Lower leg skin (tissue), 4 donors: ENCODE results near the gene DGUOK. TPM values are rescaled to one million over a fixed set of nuclear protein-coding genes. Genes with fewer than 3 reads are reported as not detected.

Experiments
- DNase-seq, 2 donors: peaks; one replicate each; pipeline ENCODE4 v3.0.0-alpha.2; 2019; ENCODE audit warnings: low spot score in 2 of 2
- H3K4me3 ChIP-seq: fragments of 200-600 bp; sonication (generic); 2 replicates; pipeline ENCODE4 v1.5.1; 2017; ENCODE audit warnings: mild to moderate bottlenecking, low read depth; ENCODE audit not compliant: poor library complexity, severe bottlenecking
- CTCF ChIP-seq, 3 donors: fragments of 450-650 bp; IDR thresholded peaks; one replicate each; pipeline ENCODE4 v1.5.1; 2016; ENCODE audit warnings: antibody characterized with exemption in 3 of 3, mild to moderate bottlenecking in 3 of 3, moderate library complexity in 2 of 3
- POLR2A ChIP-seq, 2 donors: fragments of 450-650 bp; IDR thresholded peaks; one replicate each; pipeline ENCODE4 v1.6.1; 2016 to 2017; ENCODE audit warnings: antibody characterized with exemption in 2 of 2, mild to moderate bottlenecking in 1 of 2, moderate library complexity in 1 of 2
- WGBS, 2 donors: methylation state at CpG; one replicate each; pipeline ENCODE4 v1.1.5; 2018; 5-methylcytosine and 5-hydroxymethylcytosine counted together
- intact Hi-C: fragments of 100-400 bp; cut with DNase I; formaldehyde crosslinking; loops from one replicate; pipeline ENCODE4 v1.15.0; 2023; ENCODE audit warnings: low total_unique reads
- total RNA-seq, 4 donors: library from RNA; depleted of rRNA; stranded (reverse); fragments of >200 nt; gene quantifications; one replicate each; pipeline ENCODE4 v1.1.0, GENCODE V29; 2016

The DGUOK gene
- total RNA-seq, 4 donors from 2014 or later, result 34.4 to 73.2 (median 48.0) TPM

DNA sequence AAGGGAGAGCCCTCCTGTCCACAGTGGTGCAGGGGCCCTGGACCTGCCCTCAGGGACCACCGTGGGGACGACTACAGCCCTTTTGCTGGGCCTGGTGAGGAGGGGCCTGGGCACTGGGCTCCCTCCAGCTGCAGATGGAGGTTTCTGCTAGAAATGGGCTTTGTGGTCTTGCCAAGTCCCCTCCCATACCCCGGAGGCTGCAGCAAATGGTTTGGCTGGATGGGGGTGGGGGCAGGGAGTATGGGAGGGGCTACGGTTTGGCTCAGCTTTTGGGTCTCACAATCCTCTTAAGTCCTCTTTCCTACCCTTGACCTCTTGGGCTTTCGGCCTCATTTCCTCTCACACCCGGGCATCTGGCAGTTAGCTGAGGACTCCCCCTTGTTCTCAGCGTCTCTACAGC lies 79.8 kb downstream of the DGUOK start:
- whole genome bisulfite sequencing, 2 donors, result 38 to 45% methylated on average over 7 of the region's 7 CpGs
- no peak overlapping the region for H3K4me3 ChIP-seq
- intact Hi-C loops, result no loop called here
- TF ChIP-seq CTCF (IDR thresholded peaks at IDR 0.05) (no peak), POLR2A (IDR thresholded peaks at IDR 0.05) (no peak)
- DNase-seq, result peak in 1 of 2 donors; percentile 60

- DNase-seq, result peak in 1 of 2 donors; percentile 29
- intact Hi-C loops, result no loop called here
- WGBS, 2 donors, result 45 to 49% methylated on average over 4 of the region's 4 CpGs
- H3K4me3 ChIP-seq, result no peak overlapping the region
- TF ChIP-seq POLR2A (IDR thresholded peaks at IDR 0.05), result no peak
- no peak for TF ChIP-seq CTCF (IDR thresholded peaks at IDR 0.05)
Measured at GRCh38 chr2:74007121-74007520, 80.4 kb downstream of the DGUOK start.

DNA sequence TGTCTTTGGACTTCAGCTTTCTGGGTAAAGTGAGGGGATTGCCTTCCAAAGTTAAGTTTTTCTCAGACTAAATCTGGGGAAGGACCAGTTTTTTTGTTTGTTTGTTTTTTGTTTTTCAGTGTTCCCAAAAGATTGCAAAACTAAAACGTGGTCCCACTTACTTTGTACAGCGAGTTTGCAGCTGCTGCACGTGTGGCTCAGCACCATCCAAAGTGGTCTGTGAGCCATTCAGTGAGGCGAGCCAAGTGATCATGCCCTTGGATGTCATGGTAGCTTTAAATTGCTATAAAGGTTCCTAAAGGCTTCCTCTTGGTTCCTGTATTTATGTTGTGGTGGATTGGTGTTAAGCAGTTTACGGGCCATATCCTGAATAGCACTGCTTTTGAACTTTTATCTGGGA lies 81.0 kb downstream of the DGUOK start:
- WGBS, 2 donors, result 84 to 92% methylated on average over 5 of the region's 5 CpGs
- TF ChIP-seq POLR2A (IDR thresholded peaks at IDR 0.05) (no peak), CTCF (IDR thresholded peaks at IDR 0.05) (no peak)
- intact Hi-C loops, result no loop called here
- no peak for DNase-seq
- H3K4me3 ChIP-seq, result no peak overlapping the region

Other genes starting within 250 kb of the DGUOK start
- gene TPRKB, start 189.5 kb upstream of the DGUOK start, total RNA-seq, result 10 to 100 TPM; 17.2 to 32.2 (median 25.4) TPM
- 10 to 100 TPM; 40.6 to 53.7 (median 41.9) TPM for gene DUSP11, start 146.8 kb upstream of the DGUOK start, total RNA-seq
- gene C2orf78, start 142.7 kb upstream of the DGUOK start, total RNA-seq, result not detected
- 10 to 100 TPM; 30.5 to 49.1 (median 36.6) TPM for gene STAMBP, start 97.9 kb upstream of the DGUOK start, total RNA-seq
- gene ACTG2, start 33.9 kb upstream of the DGUOK start, total RNA-seq, result 10 to 100 TPM in 2 of 4 donors, 1 to 10 TPM in 2; 4.9 to 75.4 (median 9.4) TPM
- gene TET3, start 58.0 kb downstream of the DGUOK start, total RNA-seq, result 10 to 100 TPM; 52.8 to 54.8 (median 54.1) TPM
- gene BOLA3, start 221.0 kb downstream of the DGUOK start, total RNA-seq, result 10 to 100 TPM in 3 of 4 donors, 1 to 10 TPM in 1; 7.8 to 19.9 (median 16.6) TPM